Measurements from ENCODE around the gene GCLC.

Gene GCLC

DNA sequence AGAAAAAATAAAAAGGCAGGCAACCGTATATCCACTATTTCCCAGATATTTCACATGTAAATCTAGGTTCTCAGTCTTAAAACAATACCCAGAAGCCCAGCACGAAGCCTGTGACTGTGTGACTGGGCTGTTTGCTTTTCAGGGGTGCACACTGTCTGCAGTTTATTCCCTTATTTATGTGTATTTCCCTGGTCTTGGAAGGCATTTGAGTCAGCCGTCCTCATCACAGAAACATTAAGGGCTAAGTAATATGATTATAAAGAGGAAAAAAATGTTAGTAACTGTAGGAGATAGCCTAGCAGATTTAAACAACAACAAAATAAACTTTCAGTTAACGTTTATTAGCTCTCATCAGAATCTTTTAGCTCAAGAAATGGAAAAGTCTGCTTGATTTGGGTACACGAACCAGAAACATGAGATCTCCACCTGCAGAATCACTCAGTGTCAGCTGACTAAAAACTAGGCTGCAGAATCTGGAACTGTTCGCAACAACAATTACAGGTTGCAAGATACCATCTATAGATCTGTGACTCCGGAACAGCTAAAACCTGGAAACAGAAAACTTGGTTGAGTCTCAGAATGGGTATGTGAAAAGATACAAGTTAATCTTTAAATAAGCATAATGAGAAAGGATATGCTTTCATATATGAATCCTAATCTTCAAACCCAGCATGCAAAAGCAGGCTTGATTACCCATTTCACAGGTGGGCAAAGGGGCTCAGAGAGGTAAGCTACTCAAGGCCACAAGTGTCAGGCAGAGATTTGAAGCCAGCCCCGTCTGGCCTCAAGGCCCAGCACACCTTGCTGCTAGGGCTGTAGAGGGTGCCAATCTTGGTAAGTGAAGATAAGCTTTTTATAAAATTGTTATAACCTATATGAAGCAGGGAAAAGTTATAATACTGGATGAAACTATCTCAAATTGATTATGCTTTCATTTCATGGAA lies 21.1 kb downstream of the GCLC start:
- no peak for DNase-seq

DNA sequence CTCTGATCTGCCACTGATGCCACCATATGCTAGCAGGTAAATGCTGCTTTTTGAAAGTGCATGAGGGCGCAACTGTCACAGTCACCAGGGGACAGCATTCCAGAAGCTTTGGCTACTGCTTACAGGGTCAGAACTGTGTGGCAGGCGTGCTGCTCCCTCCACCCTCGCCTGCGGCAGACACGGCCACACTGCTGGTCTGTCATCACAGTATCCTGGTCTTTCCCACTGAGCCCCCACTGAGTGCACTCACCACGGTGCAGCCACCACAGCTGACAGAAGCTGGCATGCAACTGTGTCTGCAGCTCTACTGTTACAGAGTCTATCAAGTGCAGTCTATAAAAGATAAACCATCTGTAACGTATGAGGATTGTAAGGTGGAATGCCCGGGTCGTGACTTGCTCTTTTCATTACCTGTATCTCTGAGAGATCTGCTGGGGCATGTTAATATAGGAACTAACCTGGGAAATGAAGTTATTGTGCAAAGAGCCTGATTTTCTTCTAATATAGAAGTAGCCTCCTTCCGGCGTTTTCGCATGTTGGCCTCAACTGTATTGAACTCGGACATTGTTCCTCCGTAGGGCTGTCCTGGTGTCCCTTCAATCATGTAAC lies 24.5 kb downstream of the GCLC start:
- no peak for DNase-seq

DNA sequence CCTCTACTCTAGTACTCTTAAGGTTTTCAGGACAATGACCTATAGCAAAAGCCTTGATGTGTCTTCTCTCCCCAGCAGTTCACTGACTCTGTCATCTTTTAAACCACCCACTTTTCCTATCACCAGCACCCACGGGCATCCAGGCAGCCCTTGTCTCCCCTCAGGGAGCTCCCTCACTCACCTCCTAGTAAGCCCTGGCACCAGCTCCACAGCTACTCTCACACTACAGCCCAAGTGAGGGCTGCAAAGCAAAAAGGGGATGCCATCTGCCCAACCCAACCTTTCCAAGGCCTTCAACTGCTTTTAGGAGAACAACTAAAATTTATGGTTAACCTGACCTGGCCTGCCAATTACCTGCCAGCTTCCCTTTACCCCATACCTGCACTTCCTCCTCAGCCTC lies 26.0 kb downstream of the GCLC start:
- DNase-seq = no peak

DNA sequence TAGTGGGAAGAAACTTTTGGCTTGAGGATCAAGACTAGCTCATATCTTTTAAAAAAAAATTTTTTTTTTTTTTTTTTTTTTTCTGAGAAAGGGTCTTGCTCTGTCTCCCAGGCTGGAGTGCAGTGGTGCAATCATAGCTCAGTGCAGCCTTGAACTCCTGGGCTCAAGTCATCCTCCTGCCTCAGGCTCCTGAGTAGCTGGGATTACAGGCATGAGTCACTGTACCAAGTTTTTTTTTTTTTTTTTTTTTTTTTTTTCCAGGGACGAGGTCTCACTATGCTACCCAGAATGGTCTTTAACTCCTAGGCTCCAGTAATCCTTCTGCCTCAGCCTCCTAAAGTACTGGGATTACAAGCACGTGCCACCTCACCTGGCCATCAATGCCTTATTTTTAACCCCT lies 27.9 kb downstream of the GCLC start:
- no peak for DNase-seq

DNA sequence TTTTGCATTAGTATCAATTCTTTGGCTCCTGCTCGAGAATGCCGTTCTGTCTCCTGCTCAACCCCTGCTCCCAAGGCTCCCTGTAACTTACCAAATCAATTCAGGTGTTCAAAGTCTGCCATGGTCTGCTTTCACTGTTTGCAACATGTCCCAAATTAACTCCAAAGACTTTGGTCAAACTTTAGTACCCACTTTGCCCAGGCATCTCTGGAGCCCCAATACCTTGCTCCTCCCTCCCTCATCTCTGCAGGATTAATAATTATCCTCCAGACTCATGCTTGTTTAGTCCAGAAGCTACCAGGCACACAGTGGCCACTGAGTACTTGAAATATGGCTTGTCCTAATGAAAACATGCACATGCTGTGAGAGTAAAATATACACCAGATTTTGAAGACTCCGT lies 30.2 kb downstream of the GCLC start:
- DNase-seq = no peak

DNA sequence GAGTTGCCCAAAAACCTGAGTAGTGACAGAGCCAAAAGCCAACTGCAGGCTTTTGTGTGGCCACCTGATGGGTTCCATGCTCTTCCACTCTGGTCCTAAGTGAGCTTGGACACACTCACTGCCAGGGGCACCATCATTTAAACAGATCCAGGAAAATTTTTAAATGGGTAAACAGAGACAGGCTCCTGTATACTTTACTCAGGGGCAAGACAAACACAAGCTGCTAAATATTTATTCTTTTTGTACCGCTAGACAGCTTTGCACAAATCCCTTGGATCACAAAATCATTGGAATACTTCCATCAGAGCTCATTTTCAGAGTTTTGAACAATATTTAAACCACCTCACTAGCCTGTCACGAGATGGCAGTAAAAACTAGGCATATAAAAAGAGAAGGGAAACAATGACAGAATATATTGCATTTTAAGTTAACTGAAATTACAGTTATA lies 31.4 kb downstream of the GCLC start:
- DNase-seq = no peak

DNA sequence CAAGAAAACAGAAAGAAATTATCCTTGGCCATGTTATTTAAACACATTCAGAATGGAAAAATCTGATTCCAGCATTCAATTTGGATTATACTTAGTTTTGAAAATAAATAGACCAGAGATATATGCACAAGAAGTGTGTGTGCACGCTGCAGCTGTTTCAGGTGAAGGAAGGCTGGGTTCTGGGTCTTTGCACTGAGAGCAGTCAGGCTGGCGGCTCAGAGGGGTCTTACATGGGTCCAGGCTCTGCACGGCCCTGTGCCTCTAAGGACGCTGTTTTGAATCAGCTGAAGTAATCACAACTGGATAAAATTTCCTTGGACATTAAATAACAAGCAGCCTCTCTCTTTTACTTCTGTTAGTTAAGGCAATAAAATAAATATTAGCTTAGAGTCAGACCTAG lies 31.8 kb downstream of the GCLC start:
- no peak for DNase-seq

DNA sequence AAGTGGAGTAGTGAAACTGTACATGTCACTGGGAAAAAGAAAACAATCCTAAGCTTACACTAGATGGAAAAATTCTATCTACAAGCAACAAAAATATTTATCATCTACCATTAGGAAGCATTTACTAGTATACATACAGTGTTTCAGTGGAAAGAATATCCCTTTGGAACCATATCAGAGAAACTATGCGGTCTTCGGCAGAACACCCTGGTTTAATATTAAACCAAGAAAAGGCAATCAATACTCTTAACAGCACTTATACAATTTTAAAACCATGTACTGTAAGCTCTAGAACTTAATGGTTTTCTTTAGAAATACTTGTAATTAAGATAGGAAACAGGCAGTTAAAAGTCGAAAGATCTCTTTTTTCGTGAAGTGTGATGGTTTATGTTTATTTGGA lies 32.3 kb downstream of the GCLC start:
- DNase-seq = no peak

DNA sequence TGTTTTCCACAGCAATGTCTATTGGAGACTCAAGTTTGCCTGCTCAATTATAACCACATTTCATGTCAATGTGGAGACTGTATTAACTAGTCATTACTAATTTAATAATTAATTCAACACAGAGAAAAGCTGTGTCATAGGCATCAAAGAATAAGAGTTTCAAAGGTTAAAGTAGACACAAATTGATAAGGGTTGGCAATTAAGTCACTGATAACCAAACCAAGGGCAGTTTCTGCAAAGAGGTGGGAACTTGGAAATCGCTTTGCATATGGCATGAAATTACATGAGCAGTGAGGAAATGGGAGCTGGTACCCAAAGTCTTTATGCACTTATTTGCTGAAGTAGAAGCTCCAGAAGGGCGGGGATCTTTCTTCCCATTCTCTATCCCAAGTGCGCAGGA lies 34.2 kb downstream of the GCLC start:
- no peak for DNase-seq

DNA sequence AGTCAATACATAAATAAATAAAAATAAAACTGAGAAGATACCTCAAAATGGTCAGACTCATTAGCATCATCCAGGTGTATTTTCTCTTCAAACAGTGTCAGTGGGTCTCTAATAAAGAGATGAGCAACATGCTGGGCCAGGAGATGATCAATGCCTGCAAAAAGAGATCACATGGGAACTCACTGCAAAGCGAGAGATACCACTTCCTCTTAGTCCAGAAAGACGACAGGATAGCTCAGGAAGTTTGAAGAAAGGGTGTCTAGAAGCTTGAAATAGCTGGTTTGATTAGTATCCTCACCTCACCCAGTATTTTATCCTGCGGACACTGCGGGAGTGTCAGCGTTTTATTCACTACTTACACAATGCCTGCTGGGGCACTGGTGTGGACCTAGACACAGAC lies 38.0 kb downstream of the GCLC start:
- DNase-seq = no peak

DNA sequence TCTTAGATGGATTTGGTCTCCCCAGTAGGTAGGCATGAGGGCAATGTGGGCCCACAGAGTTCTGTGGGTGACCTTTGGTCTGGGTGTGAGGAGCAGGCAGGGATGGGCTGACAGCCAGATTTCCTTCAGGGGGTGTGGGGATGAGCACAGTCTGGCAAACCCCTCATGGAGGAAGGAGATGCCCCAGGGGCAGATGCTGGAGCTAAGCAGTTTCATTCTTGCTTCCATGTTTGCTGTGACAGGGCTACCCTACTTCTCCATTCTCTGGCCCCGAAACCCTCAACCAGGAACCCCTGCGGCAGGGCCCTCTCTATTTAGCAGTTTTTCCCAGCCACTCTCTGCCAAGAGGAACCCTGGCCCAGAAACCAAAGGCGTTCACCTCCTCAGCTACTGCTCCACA lies 40.4 kb downstream of the GCLC start:
- no peak for DNase-seq

DNA sequence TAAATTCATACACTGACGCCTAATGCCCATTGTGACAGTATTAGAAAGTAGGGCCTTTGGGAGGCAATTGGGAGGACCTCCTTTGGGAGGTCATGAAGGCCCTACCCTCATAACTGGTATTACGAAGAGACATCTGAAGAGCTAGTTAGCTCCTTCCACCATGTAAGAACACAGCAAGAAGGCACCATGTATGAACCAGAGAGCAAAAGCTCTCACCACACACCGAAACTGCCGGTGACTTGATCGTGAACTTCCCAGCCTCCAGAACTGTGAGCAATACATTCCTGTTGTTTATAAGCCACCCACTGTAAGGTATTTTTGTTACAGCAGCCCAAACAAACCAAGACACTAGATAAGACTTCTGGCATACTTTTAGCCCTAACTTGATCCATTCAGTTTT lies 41.8 kb downstream of the GCLC start:
- no peak for DNase-seq

DNA sequence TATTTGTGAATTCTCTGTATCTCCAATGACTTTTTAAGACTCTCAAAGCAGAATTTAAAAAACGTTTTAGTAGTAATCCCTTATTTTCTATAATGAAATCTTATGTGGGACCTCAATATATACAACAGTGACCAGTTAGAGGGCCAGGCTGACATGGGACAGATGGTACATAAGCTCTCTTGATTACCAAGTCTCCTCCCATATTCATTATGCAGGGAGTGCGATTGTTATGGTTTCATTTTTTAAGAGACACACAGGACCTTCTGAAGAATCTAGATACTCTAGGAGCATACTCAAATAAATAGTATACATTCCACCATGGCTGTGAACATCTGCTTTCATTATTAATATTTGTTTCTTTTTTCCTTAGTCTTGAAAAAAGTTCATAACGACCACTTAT lies 43.5 kb downstream of the GCLC start:
- no peak for DNase-seq

DNA sequence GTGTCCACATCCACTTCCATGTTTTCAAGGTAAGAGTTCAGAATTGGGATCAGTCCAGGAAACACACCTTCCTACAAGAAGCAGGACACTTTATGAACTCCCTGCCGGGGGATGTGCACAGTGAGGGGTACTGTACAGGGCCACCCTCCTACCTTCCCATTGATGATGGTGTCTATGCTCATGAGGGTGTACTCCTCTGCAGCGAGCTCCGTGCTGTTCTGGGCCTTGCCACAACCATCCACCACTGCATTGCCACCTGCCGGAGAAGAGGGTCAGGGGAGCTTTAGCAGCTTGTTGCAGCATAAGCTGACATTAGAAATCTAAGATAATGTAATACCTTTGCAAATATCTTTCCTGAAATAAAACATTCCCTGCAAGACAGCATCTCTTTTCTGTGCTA lies 44.8 kb downstream of the GCLC start:
- DNase-seq = no peak

DNA sequence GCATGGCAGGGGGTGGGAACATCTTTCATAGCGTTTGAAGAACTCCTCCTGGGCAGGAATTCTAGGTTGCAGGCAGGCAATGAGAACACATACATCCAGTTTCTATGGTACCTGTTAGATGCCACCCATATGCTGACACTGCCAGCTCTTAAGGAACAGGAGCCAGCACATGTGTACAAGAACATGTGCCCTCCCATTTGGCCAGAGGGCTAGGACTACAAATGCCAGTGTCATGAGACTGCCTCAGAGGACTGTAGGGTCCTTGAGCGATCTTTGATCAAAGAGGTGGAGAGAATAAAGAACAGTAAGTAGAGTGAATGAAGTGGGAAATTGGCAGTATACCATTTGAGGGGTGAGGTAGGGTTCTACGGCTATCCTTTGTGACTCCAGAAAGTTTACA lies 45.8 kb downstream of the GCLC start:
- DNase-seq = no peak

DNA sequence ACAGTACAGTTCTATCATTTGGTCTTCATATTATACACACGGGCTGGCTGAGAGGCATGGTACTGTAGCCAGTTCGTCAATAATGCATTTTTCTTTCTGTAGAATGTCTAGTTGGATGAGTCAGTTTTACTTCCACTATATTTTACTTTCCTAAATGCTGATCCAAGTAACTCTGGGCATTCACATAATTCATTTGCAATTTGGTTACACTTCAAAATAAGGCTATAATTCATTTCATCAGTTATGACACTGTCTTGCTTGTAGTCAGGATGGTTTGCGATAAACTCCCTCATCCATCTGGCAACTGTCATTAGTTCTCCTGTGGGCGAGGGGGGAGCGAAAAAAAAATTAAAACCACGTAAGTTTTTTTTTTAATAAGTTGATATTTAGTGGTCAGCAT lies 46.3 kb downstream of the GCLC start:
- DNase-seq = no peak

DNA sequence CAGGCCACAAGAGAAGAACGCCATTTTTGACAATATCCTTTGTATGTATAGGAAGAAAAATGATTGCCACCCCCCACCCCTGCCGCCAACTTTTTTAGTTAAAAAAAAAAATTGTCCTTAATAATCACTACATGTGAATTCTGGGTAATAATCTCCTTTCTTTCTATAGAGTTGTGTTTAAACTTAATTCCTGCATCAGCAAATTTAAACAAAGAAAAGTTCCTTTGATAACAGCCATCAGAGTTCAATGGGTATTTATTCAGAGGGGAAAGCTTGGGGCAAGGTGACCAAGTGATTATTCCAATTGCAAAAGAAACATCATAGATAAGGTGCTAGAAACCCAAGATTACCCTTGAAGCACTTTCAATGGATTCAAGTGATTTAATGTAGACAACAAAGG lies 47.0 kb downstream of the GCLC start:
- DNase-seq = no peak

DNA sequence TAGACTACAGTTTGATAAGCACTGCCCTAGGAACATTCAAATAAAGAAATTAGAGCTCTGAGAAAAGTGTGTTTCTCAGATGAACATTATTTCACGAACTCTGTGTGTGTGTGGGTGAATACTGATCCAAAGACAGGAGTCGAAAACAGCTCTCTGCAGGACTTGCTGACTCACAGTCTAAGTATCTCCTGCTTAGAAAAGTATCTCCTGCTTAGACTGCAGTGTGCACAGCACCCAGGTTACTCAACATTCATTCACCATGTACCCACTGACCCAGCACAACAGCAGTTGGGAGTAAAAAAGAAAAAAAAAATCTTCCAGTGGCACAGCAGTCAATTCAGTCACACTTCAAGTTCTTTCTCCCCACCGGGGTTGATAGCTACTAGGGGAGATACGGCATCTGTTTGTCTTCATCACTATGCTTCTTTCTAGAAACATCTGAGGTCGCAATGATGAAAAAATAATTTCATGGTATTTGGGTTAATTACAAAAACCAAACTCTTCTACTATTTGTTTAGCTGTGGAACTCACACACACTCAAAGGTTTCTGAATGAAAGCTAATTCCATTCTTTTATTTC lies 48.0 kb downstream of the GCLC start:
- DNase-seq = no peak

DNA sequence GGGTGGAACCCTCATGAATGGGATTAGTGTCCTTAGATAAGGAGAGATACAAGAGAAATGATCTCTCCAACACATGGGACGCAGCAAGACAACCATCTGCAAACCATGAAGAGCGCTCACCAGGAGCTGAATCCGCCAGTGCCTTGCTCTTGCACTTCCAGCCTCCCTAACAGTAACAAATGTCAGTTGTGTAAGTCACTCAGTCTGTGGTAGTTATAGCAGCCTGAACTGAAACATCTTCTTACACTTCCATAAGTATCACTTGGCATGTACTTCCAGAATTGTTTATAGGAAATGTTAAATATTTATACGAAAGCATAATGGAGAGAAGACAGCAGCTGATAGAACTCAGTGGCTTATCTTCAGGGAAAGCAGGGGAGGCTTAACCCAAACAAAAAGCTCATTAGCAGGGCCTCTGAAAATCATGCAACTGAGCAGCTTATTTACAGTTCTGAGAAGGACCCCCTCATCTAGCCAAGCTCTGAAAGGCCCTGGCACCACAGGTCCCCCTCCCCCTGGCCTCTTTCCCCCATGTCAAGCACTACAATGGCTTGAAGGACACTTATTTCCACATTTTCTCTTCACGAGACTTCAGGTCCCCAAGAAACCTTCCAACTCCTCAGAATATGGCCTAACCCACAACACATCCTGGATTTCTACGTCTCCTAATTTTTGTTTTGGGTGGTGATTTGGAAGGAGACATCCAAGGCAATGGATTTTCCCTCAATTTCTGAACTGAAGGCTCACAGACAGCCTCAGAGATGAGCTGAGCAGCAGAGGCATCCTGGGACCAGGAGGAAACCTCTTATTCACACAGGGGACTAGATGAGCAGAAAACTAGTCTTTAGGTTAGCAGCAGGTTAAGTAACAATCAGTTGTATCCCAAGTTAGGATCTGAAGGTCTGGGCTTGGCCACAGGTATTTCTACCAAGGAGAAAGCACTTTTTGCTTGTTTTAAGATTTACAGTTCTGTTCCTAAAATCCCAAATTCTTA lies 49.1 kb downstream of the GCLC start:
- no peak for DNase-seq

DNA sequence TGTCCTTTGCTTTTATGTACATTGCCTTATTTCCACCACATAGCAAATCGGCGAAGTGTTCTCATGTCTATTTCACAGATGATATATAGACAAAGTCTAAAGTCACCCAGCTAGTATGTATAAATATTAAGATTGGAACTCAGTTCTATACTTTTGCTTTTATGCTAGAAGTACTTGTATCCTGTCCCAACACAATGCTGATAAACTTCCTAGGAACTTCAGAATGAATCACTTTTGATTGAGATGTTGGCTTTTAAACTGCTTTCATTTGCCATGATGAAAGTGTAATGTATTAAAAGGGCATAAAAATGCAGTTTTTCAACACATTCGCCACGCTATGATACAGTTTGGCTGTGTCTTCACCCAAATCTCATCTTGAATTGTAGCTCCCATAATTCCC lies 50.8 kb downstream of the GCLC start:
- DNase-seq = no peak

DNA sequence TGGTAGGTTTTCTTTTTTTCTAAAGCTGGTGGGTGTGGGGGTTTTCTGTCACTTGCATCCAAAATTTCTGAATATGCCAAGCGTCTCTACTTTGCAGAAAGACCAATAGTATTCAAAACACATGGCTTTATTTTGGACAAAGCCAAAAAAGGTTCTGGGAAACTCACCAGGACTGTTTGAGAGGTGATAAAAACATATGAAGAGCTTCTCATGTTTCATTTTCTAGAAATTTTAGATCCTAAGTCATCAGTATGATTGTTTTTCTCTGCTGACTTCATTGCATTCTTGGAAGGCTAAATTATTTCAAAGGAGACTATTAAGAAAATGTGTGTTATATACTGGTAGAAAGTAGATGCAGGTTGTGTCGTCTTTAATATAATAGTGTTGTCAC lies 51.3 kb downstream of the GCLC start:
- DNase-seq = no peak

DNA sequence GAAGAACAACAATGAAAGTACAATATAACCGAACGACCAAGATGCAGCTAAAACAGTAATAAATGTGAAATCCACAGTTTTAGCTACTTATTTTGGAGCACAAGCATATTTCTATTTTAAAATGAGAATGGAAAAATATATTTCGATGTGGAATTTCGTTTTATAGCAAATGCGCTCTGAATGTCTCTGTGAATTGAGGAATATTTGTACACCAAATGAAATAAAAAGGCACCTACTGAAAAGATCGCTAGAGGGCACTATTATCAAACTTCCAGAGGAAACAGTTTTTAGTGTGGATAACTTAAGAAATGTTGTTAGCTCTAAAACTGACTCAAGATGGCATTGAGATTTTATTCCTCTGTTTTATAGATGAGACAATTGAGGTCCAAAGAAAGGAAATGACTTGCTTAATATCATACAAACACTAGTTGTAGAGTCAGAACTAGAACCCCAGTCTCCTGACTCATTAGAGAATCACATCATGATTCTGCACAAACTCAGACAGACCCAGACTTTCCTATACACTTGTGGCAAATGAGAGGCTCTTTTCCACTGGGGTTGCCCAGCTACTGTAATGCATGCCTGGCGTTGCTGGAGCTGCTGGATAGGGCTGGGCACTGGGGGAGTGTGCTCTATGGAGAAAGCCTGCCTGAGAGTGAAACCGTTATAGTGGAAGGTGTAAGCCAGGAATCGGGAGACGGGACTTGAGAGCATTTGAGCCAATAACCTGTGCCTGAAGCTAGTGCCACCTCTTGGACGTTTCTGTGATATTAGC lies 51.9 kb downstream of the GCLC start:
- DNase-seq = peak; percentile 76

Data from NCI-H748 treated with DMSO at 0.1 percent for 48 hours (cell line).